Tracheal epithelial cell (primary cell): ENCODE data around the gene FAM236D. TPM values are rescaled to one million over a fixed set of nuclear protein-coding genes. Genes with fewer than 3 reads are reported as not detected.

Experiments used
- total RNA-seq: library from RNA; depleted of rRNA; stranded (reverse); fragments of >200 nt; gene quantifications from 2 replicates; pipeline ENCODE4 v1.2.1, GENCODE V29; 2014

The FAM236D gene
- not detected in 2 replicates for total RNA-seq

GRCh38 chrX:72808110-72808509 lies at the start of gene FAM236D:
Gene FAM236D (minus strand): TSS chrX:72808210. CDS start chrX:72808110, 100 bp downstream.

GRCh38 chrX:72782560-72782959 lies 25.4 kb downstream of the FAM236D start, which contains the start of gene FAM236B:
Gene FAM236B (minus strand): TSS chrX:72782660. CDS start chrX:72782560, 100 bp downstream.

GRCh38 chrX:72776653-72777466 lies 31.1 kb downstream of the FAM236D start, which contains the start of gene DMRTC1B:
Gene DMRTC1B (plus strand): TSS chrX:72776890. CDS start chrX:72845136, 68,246 bp downstream.

Other genes starting within 250 kb of the FAM236D start
- gene HDAC8, start 235.4 kb downstream of the FAM236D start, total RNA-seq: 17.1 and 19.3 TPM in 2 replicates
- gene PHKA1, start 93.9 kb downstream of the FAM236D start, total RNA-seq: 12.8 and 14.9 TPM in 2 replicates
- not detected in 2 replicates for gene DMRTC1B, start 31.3 kb downstream of the FAM236D start, total RNA-seq
- not detected in 2 replicates for gene FAM236B, start 25.6 kb downstream of the FAM236D start, total RNA-seq
- not detected in 2 replicates for gene FAM236C, start 104.4 kb upstream of the FAM236D start, total RNA-seq
- gene FAM236A, start 130.0 kb upstream of the FAM236D start, total RNA-seq: not detected in 2 replicates
- not detected in 2 replicates for gene DMRTC1, start 135.6 kb upstream of the FAM236D start, total RNA-seq
- gene PABPC1L2B, start 194.7 kb upstream of the FAM236D start, total RNA-seq: not detected in 2 replicates